Activated CD4-positive, alpha-beta memory T cell treated with anti-CD3 and anti-CD28 coated beads for 36 hours (primary cell): ENCODE data around the gene CCDC88A. TPM values are rescaled to one million over a fixed set of nuclear protein-coding genes. Genes with fewer than 3 reads are reported as not detected.

ENCODE experiments used
- CTCF ChIA-PET: fragments of 350-600 bp; sonication (Branson Sonifier 250); formaldehyde crosslinking; loops from one replicate; lab custom pipeline; 2021; ENCODE audit warnings: antibody characterized with exemption, inconsistent platforms; lab: Charles Lee
- POLR2A ChIA-PET: fragments of 350-600 bp; sonication (Branson Sonifier 250); formaldehyde crosslinking; loops from one replicate; lab custom pipeline; 2021; ENCODE audit warnings: antibody characterized with exemption; lab: Charles Lee
- DNase-seq: peaks from one replicate; pipeline ENCODE4 v3.0.0-alpha.2; 2020
- H3K27ac Mint-ChIP-seq: one replicate; pipeline ENCODE4 v1.8.0; 2021; ENCODE audit warnings: mixed read lengths
- H3K27me3 Mint-ChIP-seq: one replicate; pipeline ENCODE4 v1.8.0; 2021; ENCODE audit warnings: mixed read lengths
- H3K36me3 Mint-ChIP-seq: one replicate; pipeline ENCODE4 v1.8.0; 2021; ENCODE audit warnings: mixed read lengths
- H3K4me1 Mint-ChIP-seq: one replicate; pipeline ENCODE4 v1.8.0; 2021; ENCODE audit warnings: low read depth, mixed read lengths
- H3K4me3 Mint-ChIP-seq: one replicate; pipeline ENCODE4 v1.8.0; 2021; ENCODE audit warnings: mild to moderate bottlenecking, mixed read lengths
- H3K9me3 Mint-ChIP-seq: one replicate; pipeline ENCODE4 v1.8.0; 2021; ENCODE audit warnings: mixed read lengths
- intact Hi-C: fragments of 100-400 bp; cut with micrococcal nuclease; formaldehyde crosslinking; loops from one replicate; pipeline ENCODE4 v1.15.1; 2023
- total RNA-seq, 2 experiments: library from RNA; stranded (reverse); gene quantifications; one replicate each; pipeline ENCODE4 v1.2.3, GENCODE V29; 2021

The CCDC88A gene
- total RNA-seq, 2 experiments from 2014 or later: 13.2 to 14.1 TPM

- H3K36me3 Mint-ChIP-seq: no peaks in the 10 kb centered on the region
- peaks cover 4% of the 10 kb centered on the region for H3K27me3 Mint-ChIP-seq
- peak overlapping the region; percentile 69 for H3K27ac Mint-ChIP-seq
- intact Hi-C loops: loop anchor here (1.0 to 5.0 kb wide), 2 partner anchors 100 to 137 kb away; partner anchors contain the start of gene CFAP36
- POLR2A ChIA-PET: interaction anchor here (1.4 kb wide), 1 partner anchor 150 kb away, joined by 7 read pairs; the partner anchor contains the start of gene MTIF2
- DNase-seq: no peak
- CTCF ChIA-PET: interaction anchor here (0.7 kb wide), 1 partner anchor 13 kb away, joined by 4 read pairs; no protein-coding TSS in a partner anchor
- H3K9me3 Mint-ChIP-seq: no peaks in the 10 kb centered on the region
- peaks cover 23% of the 10 kb centered on the region for H3K4me1 Mint-ChIP-seq
- H3K4me3 Mint-ChIP-seq: peak overlapping the region; percentile 81
Measured at GRCh38 chr2:55419233-55419678, 400 bp downstream of the CCDC88A start.

- intact Hi-C loops: loop anchor here (1.0 to 5.0 kb wide), 2 partner anchors 101 to 136 kb away; partner anchors contain the start of gene CFAP36
- DNase-seq: no peak
- H3K27me3 Mint-ChIP-seq: peaks cover 4% of the 10 kb centered on the region
- H3K9me3 Mint-ChIP-seq: no peaks in the 10 kb centered on the region
- ChIA-PET CTCF (no interaction called here), POLR2A (no interaction called here)
- H3K36me3 Mint-ChIP-seq: no peaks in the 10 kb centered on the region
- H3K4me1 Mint-ChIP-seq: peaks cover 23% of the 10 kb centered on the region
- H3K4me3 Mint-ChIP-seq: peak overlapping the region; percentile 81
- H3K27ac Mint-ChIP-seq: peak overlapping the region; percentile 1
Measured at GRCh38 chr2:55418512-55419232, 984 bp downstream of the CCDC88A start.

DNA sequence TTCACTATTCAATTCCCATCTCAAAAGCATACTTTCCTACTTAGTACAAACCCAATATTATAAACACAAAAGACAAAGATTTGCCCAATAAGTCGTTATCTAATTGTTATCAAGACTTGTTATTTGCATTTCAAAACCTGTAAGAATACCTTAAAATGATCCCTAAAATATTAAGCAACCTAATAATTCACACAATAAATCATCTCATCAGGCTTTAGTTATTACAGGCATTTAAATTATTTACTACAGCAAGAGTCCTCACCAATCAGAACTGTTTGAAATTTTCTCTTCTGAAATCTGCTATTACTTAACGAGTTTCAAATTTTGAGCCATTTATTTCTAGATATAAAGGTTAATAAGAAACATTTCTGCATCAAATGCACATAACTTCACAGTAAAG lies 1.6 kb downstream of the CCDC88A start:
- no peak for DNase-seq
- intact Hi-C loops: loop anchor here (5.0 kb wide), 1 partner anchor 136 kb away; no protein-coding TSS in a partner anchor
- peaks cover 4% of the 10 kb centered on the region for H3K27me3 Mint-ChIP-seq
- H3K36me3 Mint-ChIP-seq: no peaks in the 10 kb centered on the region
- H3K4me3 Mint-ChIP-seq: no peak overlapping the region
- no peaks in the 10 kb centered on the region for H3K9me3 Mint-ChIP-seq
- CTCF ChIA-PET: no interaction called here
- H3K4me1 Mint-ChIP-seq: peaks cover 23% of the 10 kb centered on the region
- no peak overlapping the region for H3K27ac Mint-ChIP-seq
- POLR2A ChIA-PET: no interaction called here

DNA sequence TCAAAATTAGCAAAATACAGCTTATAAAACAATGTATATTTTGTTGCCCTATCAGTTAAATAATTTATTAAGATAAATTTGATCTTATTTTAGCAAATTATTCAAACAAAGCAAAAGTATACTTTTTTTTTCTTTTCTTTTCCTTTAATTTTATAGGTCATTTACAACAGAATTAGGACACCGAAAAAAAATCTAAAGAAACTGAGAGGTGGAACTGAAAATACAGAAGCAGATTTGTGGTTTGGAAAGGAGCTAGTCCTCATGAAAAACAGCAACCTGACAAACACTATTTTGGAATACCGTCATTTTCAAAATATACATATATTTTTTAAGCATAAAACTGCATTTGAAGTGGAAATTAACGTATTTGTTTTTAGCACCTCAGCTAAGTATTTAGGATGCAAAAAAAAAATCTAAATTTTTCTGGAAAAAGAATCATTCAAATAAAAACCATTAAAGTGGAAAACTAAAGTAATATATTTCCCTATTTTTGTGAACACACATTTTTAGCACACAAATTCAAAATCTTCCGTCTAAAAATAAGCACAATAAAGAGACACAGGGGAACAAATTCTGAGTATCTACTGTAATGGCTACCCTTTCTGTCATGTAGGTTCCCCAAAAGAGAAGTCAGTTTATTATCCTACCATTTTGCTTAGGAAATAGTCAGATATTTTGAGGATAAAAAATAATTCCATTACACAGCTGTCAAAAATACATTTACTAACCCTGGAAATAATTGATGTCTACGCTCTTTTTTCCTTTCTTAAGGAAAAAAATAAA lies 2.7 kb downstream of the CCDC88A start:
- H3K27me3 Mint-ChIP-seq: peaks cover 4% of the 10 kb centered on the region
- no peaks in the 10 kb centered on the region for H3K36me3 Mint-ChIP-seq
- ChIA-PET POLR2A (interaction anchor here (0.6 kb wide), 1 partner anchor 12 kb away, joined by 5 read pairs; no protein-coding TSS in a partner anchor), CTCF (interaction anchor here (0.6 kb wide), 1 partner anchor 368 kb away, joined by 3 read pairs; no protein-coding TSS in a partner anchor)
- no peaks in the 10 kb centered on the region for H3K9me3 Mint-ChIP-seq
- no peak overlapping the region for H3K4me3 Mint-ChIP-seq
- peaks cover 23% of the 10 kb centered on the region for H3K4me1 Mint-ChIP-seq
- no peak overlapping the region for H3K27ac Mint-ChIP-seq
- DNase-seq: no peak
- intact Hi-C loops: loop anchor here (5.0 kb wide), 1 partner anchor 135 kb away; no protein-coding TSS in a partner anchor

GRCh38 chr2:55415300-55415699 lies 4.4 kb downstream of the CCDC88A start:
- Mint-ChIP-seq H3K4me1 (peaks cover 20% of the 10 kb centered on the region), H3K9me3 (no peaks in the 10 kb centered on the region), H3K27me3 (peaks cover 4% of the 10 kb centered on the region), H3K4me3 (no peak overlapping the region), H3K36me3 (no peaks in the 10 kb centered on the region), H3K27ac (no peak overlapping the region)
- intact Hi-C loops: loop anchor here (5.0 kb wide), 1 partner anchor 133 kb away; no protein-coding TSS in a partner anchor
- ChIA-PET POLR2A (no interaction called here), CTCF (no interaction called here)
- DNase-seq: no peak

- Mint-ChIP-seq H3K27ac (no peak overlapping the region), H3K27me3 (no peaks in the 10 kb centered on the region), H3K9me3 (no peaks in the 10 kb centered on the region), H3K36me3 (no peaks in the 10 kb centered on the region), H3K4me1 (peaks cover 3% of the 10 kb centered on the region), H3K4me3 (no peak overlapping the region)
- ChIA-PET POLR2A (no interaction called here), CTCF (no interaction called here)
- no peak for DNase-seq
- intact Hi-C loops: no loop called here
Measured at GRCh38 chr2:55408918-55409868, 10.5 kb downstream of the CCDC88A start.

- peaks cover 3% of the 10 kb centered on the region for H3K4me1 Mint-ChIP-seq
- H3K27ac Mint-ChIP-seq: no peak overlapping the region
- H3K9me3 Mint-ChIP-seq: no peaks in the 10 kb centered on the region
- no peak overlapping the region for H3K4me3 Mint-ChIP-seq
- no peak for DNase-seq
- POLR2A ChIA-PET: no interaction called here
- H3K27me3 Mint-ChIP-seq: no peaks in the 10 kb centered on the region
- no peaks in the 10 kb centered on the region for H3K36me3 Mint-ChIP-seq
- intact Hi-C loops: no loop called here
- CTCF ChIA-PET: no interaction called here
Measured at GRCh38 chr2:55408098-55408882, 11.4 kb downstream of the CCDC88A start.

DNA sequence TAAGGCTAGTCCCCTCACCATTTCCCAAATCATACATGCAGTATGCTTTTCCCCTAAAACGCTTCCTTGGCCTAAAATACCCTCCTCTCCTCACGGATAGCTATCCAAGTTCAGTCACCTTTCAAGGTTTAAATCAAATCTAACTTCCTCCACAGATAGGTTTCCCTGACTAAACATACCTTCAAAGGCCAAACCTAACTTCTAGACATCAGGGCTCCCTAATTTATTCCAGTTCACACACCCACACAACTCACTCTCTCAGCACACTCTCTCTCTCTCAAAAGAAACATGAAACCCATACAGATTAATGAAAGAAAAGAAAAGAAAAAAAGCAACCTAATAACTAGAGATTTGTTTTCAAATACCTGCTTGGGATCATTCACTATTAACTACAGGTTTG lies 14.5 kb downstream of the CCDC88A start:
- Mint-ChIP-seq H3K4me3 (no peak overlapping the region), H3K9me3 (no peaks in the 10 kb centered on the region), H3K27me3 (no peaks in the 10 kb centered on the region), H3K27ac (no peak overlapping the region), H3K4me1 (peaks cover 3% of the 10 kb centered on the region), H3K36me3 (peaks cover 4% of the 10 kb centered on the region)
- POLR2A ChIA-PET: no interaction called here
- no peak for DNase-seq
- intact Hi-C loops: no loop called here
- CTCF ChIA-PET: no interaction called here

GRCh38 chr2:55403256-55403998 lies 16.2 kb downstream of the CCDC88A start:
- intact Hi-C loops: no loop called here
- no peaks in the 10 kb centered on the region for H3K27me3 Mint-ChIP-seq
- H3K36me3 Mint-ChIP-seq: peaks cover 4% of the 10 kb centered on the region
- CTCF ChIA-PET: no interaction called here
- no peak for DNase-seq
- H3K4me3 Mint-ChIP-seq: no peak overlapping the region
- no peaks in the 10 kb centered on the region for H3K4me1 Mint-ChIP-seq
- H3K27ac Mint-ChIP-seq: no peak overlapping the region
- H3K9me3 Mint-ChIP-seq: no peaks in the 10 kb centered on the region
- POLR2A ChIA-PET: no interaction called here

DNA sequence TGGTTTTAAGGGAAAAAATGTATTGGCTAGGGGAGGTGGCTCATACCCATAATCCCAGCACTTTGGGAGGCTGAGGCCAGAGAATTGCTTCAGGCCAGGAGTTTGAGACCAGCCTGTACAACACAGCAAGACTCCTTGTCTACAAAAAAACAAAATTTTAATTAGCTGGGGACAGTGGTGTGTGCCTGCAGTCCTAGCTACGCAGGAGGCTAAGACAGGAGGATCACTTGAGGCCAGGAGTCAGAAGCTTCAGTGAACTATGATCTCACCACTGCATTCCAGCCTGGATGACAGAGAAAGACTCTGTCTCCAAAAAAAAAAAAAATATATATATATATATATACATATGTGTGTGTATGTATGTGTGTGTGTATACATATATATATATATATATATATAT lies 18.5 kb downstream of the CCDC88A start:
- Mint-ChIP-seq H3K27me3 (no peaks in the 10 kb centered on the region), H3K4me1 (no peaks in the 10 kb centered on the region), H3K36me3 (peaks cover 4% of the 10 kb centered on the region), H3K4me3 (no peak overlapping the region), H3K27ac (no peak overlapping the region), H3K9me3 (no peaks in the 10 kb centered on the region)
- intact Hi-C loops: no loop called here
- POLR2A ChIA-PET: no interaction called here
- CTCF ChIA-PET: no interaction called here
- DNase-seq: no peak
